ENCODE data around the gene MEIKIN. TPM values are rescaled to one million over a fixed set of nuclear protein-coding genes. Genes with fewer than 3 reads are reported as not detected.
A peak's percentile ranks its signal among the peaks of the same experiment; 100 is the strongest.

MEIKIN gene
- total and polyA plus RNA-seq, 2 of the 13 experiments (the other 11 are each of a cell fraction or from before 2014, with no cell fraction given): not detected

GRCh38 chr5:131796793-131797693 lies 148.4 kb downstream of the MEIKIN start, which contains the start of gene FNIP1 (continued):
- TF ChIP-seq STAT6 (CRISPR knock-in tag; IDR thresholded peaks at IDR 0.05; ENCODE audit: borderline replicate concordance) (peak; percentile 49; the same call in 1 of the 2 replicates), TBX3 (IDR thresholded peaks at IDR 0.05; ENCODE audit: borderline replicate concordance) (peak; percentile 71; the same call in 1 of the 2 replicates), DNMT1 (CRISPR knock-in tag; IDR thresholded peaks at IDR 0.05) (no peak), IRF2 (CRISPR knock-in tag; IDR thresholded peaks at IDR 0.05) (peak; percentile 52; the same call in 1 of the 2 replicates), ZKSCAN8 (CRISPR knock-in tag; IDR thresholded peaks at IDR 0.05; ENCODE audit: borderline replicate concordance) (peak; percentile 59; the same call in 1 of the 2 replicates), GZF1 (CRISPR knock-in tag; IDR thresholded peaks at IDR 0.05) (no peak), ZBTB33 (CRISPR knock-in tag; IDR thresholded peaks at IDR 0.05) (no peak), NKX3-1 (CRISPR knock-in tag; IDR thresholded peaks at IDR 0.05) (no peak; the same call in 1 of the 2 replicates), HNF1A (IDR thresholded peaks at IDR 0.05; ENCODE audit: low read depth) (no peak), HNF1A (CRISPR knock-in tag; IDR thresholded peaks at IDR 0.05; ENCODE audit: borderline replicate concordance) (peak; percentile 71; the same call in 1 of the 2 replicates), XBP1 (CRISPR knock-in tag; IDR thresholded peaks at IDR 0.05) (no peak), MTF2 (CRISPR knock-in tag; IDR thresholded peaks at IDR 0.05; ENCODE audit: borderline replicate concordance) (no peak), PAXIP1 (CRISPR knock-in tag; conservative IDR thresholded peaks at IDR 0.05) (peak; percentile 81), ATM (IDR thresholded peaks at IDR 0.05; ENCODE audit: borderline replicate concordance) (no peak), THYN1 (CRISPR knock-in tag; IDR thresholded peaks at IDR 0.05; ENCODE audit: borderline replicate concordance, low read depth) (no peak)
